GM12892 (cell line): ENCODE data around the gene FBXO8.

Source experiments
- POLR2AphosphoS5 ChIP-seq: IDR thresholded peaks from 2 replicates; pipeline ENCODE4 v1.6.1; 2011; ENCODE audit warnings: low read depth, low read length, control low read depth
- TAF1 ChIP-seq: IDR thresholded peaks from 2 replicates; pipeline ENCODE4 v1.6.1; 2011; ENCODE audit warnings: low read depth, mild to moderate bottlenecking, control low read depth, low read length, borderline replicate concordance

DNA sequence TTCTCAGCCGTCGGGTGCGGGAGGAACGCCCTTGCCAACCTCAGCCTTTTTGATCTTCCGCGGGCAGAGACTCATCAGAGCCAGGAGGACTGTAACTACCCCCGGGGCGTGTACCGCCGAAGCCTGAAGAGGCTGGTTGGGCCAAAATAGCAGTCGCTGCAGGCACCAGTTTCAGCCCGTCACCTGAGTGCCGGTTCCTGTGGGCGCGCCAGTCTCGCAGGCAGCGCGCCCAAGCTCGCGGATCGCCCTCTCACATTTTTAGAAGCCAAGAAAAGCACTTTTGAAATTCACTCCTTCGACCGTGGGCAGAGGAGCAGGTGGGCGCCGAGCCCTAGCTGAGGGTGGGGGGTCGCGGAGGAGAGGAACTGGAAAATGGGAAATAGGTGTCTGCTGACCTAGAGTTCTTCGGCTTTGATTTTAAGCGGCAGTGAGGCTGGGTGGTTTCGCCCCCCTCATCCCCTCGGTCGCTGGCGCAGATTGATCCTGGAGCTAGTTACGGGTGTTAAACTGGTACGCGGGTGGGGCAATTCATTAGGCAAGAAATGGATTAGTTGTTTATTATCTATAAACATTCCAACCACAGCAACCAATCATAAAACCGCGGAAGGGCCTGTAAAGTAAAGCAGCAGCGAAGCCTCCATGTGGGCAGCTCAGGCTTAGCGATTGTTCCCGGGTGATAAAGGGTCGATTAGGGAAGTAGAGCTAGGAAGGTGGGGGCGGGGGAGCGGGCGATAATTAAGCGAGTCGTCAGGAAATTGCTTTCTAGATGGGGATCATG lies 69.2 kb downstream of the FBXO8 start:
- TF ChIP-seq POLR2AphosphoS5 (no peak), TAF1 (no peak)
